GM18861 (cell line): ENCODE data around the gene PPM1M.

Source experiments
- ATAC-seq: cut with Tn5 transposase; IDR thresholded peaks from one replicate; pipeline ENCODE4 v1.9.1; 2021; ENCODE audit not compliant: unreplicated experiment

The PPM1M gene

DNA sequence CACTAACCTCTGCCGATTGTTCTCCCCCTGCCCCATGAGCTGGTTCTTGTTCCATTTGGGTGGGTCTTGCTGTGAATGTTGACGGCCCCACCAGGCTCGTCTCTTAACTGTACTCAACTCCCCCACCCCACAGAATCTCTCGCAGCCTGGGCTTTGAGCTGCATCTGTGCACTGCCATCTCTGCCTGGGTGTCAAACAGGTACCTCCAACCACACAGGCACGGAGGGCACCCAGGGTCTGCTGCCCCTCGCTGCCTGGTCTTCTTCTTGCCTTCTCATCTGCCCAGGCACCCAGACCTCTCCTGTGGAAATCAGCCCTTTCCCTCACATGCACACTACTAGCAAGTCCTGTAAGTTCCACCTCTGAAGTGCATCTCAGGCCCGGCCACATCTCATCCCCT is 30.2 kb upstream of the PPM1M start:
- no peak for ATAC-seq

DNA sequence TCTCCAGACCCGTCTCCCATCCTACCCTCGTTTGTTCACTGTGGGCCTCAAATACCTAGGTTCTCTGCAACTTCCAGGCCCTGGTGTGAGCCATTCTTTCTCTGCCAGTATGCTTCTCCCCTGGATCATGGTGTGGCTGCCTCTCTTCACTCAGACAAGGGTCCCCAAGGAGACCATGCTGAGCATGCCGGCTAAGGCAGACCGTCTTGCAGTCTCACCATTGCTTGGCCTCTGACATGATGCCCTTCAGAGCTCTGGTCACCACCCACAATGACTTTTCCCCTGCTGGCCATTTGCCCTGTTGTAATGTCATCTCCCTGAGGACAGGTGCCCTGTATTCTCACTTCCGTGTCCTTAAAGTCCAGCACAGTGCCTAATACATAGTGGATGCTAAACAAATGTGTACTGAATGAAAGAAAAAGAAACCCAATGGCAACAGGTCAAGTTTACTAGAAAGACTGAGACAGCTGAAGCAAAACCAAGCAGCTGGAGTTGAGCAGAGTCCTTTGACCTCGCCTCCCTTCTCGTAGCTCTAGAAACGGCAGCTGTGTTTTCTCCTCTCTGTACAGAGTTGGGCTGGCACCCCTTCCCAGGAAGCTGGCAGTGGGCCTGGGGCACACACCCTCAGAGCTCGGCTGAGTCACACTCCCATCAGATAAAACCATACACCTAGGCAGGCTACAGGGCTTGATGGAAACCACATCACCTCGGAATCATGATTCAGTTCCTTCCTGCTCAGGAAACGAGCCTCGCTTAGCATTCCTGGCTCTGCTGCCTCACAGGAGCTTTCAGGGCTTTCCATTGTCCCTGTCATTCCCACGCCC is 28.8 kb upstream of the PPM1M start:
- no peak for ATAC-seq

DNA sequence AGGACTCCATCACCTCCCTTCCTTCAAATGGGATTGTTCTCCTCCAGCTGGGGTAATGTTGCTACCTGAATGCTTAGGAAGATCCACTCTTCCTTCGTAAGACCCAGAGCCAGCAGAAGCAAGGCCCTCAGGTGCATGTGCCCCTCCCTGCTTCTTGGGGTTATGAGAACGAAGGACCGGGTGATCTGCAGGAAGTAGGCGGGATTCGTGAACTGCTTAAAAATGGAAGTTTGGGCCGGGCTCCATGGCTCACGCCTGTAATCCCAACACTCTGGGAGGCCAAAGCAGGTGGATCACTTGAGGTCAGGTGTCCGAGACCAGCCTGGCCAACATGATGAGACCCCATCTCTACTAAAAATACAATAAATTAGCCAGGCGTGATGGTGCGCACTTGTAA is 28.2 kb upstream of the PPM1M start:
- ATAC-seq: no peak

DNA sequence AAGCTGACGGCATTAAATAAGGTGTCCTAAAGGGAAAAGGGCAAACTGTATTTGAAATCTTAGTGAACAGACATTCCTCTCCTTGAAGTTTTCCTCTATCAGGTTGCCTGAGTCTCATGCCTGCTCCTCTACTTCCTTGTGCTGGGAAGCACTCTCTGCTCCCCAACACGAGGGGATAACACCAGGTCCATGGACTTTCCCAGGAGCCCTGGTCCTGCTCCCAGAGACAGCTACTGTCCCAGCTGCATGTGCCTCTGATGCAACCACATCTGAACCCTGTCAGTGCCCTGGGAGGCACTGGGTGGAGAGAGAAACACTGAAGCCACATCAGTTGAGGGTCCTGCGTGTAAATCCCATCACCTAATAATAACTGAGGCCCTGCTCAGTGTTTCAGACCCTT is 27.5 kb upstream of the PPM1M start:
- ATAC-seq: no peak

DNA sequence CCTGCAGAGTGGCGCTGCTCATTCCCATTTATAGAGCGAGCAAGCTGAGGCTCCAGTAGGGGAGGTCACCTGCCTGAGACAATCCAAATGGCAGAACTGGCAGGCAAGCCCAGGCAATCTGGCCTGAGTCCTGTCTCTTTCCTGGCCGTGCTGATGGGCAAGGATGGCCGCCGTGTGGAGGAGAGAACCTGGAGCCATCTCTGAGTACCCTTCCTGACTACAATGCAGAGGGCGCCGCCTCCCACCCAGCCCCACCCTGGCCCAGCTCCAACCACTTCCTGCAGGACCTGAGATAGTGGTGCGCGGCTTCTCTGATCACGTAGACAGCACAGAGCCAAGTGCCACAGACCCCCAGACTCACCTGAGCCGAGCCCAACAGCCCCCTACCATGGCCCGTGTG is 27.1 kb upstream of the PPM1M start:
- no peak for ATAC-seq

DNA sequence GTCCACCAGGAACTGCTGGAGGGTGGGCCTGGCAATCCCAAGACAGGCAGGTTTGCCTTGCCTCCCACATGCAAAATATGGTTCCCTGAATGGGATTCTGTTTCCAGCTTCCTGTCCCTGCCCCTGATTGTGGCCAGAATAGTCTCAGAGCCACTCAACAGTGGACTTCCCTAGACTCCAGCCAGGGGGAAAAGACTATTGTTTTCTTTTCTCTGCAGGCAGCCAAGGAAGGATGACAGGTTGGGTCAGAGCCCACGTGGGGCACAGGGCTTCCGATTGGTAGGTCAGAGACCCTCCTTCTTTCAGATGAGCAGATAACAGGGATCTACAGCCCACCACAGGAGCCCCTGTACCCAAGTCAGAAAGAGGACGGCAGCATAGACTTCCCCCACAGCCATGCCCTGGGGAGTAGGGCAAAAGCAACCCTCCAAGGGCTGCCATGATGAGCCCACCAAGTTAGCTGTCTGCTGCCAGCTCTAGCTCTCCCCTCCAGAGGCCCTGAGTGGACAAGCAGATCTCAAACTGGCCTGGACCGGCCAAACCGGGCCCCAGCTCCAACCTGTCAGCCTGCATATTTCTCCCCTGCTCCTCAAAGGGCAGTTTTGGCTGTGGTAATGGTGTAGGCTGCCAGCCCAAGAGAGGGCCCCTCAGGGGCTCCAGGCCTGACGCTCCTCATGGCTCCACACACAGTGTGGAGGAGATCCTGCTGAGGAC is 26.5 kb upstream of the PPM1M start:
- ATAC-seq: no peak

DNA sequence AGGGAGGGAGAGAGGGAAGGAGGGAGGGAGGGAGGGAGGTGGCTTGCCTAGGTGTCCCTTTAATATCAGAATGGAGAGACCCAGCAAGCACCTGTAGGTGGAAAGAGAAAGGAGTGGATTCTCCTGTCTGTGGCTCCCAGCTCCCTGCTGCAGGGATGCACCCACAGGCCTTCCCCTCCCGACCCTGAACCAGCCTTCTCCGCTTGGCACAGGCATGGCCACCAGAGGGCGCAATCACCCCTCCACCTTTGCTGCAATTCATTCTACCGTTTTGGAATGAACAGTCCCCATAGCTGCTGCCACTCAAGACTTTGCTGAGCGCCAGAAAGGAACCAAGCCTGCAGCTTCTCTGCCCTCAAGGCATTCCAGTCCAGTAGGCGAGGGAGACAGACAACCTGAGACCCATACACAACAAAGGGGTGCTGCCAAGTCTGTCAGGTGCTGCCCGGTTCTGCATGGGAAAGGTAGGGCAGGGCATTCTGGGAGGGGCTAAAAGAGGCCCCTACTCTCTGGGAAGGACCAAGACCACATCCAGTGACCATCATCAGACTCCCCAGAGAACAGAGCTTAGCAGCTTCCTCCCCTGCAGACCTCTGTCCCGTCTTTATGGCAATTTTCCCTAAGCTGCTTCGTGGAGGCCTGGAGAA is 25.1 kb upstream of the PPM1M start:
- peak; percentile 56 for ATAC-seq

DNA sequence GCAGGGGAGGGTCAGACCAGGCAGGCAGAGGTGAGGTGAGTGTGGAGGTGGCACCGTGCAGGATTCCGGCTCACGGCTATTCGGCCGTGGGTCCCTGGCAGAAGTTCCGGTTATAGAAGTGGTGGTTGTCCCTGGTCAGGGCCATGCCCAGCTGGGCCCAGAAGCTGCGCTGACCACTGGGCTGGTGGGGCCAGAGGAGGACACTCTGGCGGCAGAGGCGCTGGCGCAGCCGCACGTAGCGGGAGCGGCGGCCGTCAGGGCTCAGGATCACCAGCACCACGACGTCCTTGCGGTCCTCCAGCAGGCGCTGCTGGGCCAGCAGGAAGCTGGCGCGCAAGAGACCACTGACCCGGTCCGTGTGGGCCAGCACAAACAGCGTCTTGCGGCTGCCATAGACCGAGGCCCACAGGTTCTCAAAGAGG is 24.4 kb upstream of the PPM1M start:
- no peak for ATAC-seq

DNA sequence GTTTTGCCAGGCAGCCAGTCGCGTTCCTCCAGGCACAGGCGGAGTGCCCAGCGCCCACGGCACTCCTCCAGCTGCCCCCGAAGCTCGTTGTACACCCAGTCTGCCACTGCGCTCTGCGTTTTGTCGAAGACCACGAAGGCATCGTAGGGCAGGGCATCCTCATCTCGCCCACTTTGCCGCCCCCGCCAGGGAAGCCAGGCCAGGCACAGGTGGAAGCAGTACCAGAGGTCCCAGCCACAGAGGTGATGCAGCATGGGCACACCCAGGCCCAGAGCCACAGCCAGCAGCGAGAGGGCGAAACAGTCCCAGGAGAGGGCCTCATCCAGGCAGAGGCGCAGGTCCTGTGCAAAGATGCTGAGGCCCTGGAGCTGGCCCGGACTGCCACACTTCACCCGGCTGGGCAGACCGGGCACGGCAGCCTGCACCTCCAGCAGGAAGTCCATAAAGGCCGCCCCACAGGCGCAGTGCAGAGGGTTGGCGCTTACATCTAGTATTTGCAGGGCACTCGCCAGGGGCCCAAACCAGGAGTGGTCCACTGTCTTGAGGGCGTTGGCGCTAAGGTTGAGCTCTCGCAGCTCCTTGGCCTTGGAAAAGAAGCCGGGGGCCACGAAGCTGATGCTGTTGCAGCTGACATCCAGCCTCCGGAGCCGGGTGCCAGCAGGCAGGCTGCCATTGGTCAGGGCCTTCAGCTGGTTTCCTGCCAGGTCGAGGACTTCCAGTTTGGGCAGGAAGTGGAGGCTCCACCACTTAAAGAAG is 23.8 kb upstream of the PPM1M start:
- ATAC-seq: no peak

DNA sequence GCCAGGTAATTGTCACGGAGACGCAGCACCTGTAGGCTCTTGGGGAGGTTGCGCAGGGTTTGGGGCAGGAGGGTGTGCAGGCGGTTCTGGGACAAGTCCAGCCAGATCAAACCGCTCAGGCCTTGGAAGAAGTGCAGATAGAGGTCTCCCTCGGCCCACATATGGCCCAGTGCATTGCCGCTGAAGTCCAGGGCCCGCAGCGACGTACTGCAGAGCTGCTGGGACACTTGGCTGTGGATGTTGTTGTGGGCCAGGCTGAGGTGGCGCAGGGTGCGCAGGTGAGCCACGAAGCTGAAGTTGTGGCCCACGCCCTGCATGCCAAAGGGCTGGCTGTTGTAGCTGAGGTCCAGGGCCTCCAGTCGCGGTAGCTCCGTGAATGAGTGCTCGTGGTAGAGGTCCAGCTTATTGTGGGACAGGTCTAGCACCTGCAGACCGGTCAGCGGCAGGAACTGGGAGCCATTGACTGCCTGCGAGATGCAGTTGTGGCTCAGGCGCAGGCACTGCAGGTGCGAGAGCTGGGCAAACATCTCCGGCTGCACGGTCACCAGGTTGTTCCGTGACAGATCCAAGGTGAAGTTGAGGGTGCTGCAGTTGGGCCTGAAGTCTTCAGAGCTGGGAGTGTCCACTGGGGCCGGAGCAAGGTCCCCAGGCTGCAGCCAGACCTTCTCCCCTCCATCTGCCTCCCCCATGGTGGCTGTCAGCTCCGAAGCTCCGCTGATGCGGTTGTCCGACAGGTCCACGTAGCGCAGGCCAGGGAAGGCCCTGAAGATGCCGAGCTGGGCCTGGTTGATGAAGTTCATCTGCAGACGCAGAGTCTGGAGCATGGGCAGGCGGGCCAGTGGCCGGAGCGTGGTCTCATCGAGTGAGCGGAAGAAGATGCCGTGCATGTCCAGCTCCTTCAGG is 23.0 kb upstream of the PPM1M start:
- ATAC-seq: no peak

DNA sequence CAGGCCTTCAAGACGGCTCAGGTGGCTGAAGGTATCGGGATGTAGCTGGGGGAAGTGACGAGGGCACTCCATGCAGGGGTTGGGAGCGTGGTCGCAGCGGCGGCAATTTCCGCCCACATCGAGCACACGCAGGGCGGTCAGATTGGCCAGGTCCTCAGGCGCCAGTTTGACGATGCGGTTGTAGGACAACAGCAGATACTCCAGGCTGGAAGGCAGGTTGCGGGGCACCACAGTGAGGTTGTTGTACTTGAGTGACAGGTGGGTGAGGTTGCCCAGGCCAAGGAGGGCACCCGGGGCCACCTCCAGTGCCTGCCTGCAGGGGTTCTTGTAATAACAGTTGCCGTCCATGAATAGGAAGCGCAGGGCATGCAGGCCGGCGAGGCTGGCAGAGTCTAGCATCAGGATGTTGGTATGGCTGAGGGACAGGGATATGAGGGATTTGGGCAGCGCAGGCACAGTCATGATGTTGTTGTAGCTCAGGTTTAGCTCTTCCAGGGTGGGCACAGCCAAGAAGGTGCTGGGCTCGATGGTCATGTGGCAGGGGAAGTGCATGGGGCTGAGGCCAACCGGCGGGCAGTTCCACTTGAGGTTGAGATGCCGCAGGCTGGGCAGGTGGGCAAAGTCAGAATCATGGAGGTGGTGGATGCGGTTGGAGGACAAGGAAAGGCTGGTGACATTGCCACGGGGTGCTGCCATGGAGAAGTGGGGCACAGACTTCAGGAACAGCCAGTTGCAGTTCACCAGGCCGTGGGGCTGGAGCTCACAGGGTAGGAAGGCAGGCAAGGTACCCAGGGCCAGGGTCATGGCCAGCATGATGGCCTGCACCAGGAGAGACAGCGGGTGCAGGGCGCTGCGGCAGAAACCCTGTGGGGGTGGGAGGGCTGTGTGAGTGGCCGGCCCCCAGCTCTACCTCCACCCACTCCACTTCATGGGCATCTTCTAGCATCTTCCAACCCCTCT is 21.8 kb upstream of the PPM1M start:
- no peak for ATAC-seq

DNA sequence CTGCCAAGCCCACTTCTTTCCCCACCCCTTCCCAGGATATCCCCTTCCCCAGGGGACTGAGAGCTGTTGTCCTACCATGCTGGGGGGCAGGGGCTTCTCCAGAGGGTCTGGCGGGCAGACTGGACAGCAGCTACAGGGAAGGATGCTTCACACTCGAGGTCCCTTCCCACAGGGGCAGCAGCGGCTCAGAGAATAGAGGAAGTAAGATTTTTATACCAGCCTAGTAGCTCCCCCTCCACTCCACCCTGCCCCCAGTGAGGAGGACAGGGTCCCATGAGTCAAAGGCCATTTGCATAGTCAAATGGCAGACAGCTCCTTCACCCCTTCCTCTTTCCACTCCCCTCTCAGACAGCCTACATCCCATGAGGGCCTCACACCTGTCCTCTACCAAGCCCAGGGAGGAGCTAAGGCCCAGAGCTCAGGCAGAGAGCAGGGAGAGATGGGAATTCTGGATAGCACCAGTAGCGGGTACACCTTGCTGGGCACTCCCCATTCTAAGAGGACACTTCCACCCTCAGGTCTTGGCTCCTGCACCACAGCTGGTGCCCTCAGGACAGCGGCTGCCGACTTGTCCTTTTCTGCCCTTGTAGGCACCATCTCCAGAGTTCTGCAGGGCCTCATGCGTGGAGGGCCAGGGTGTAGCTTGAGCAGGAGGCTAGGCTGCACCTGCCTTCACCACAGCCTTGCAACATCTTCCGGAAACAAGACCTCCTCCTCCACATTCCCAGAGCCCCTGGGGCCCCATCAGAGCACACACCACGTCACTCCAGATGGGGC is 19.9 kb upstream of the PPM1M start, which contains the start of gene TLR9:
Gene TLR9 (minus strand): TSS at position 194 of the 777 bp plus-strand sequence. CDS start 116 bp downstream, at position 78.
- peak; percentile 74 for ATAC-seq

DNA sequence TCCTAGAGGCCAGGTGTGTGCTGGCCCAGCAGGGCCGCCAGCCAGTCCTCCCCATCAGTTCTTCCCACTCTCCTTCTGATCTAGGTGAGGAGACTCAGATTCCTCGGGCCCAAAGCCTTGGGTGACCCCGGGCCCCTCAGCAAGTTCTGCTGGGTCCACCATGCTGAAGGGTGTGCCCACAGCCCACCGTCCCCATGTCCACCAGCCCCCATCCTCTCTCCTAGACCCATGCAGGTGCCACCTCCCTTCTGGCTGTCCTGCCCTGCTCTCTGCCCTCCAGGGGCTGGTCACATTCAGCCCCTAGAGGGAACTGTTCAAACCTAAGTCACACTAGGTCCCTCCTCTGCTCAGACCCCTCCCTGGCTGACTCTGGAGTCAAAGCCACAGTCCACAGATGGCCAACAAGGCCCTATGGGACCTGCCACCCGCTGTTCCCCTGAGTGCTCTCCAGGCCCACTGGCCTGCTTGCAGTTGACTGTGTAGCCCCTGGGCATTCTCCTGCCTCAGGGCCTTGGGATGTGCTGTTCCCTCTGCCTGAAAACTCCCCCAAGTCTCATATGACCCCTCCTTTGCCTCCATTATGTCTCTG is 19.2 kb upstream of the PPM1M start:
- ATAC-seq: no peak

DNA sequence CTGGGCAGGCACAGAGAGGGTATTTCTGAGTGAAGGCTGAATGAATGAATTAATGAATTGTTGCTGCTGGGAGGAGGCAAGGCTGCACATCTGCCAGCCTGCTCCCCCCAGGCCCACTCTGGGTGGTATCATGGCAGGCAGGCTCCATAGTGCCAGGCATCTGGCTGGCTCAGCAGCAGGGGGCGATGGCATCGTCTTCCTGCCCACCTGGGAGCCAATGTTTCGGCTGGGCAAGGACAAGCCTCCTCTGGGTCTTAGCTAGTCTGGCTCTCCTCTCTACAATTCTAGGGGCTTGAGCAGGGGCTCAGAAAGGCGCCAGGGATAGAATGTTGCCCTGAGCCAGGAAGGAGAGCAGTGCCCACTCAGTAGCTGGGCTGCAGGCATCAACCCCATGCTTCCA is 18.4 kb upstream of the PPM1M start:
- no peak for ATAC-seq

DNA sequence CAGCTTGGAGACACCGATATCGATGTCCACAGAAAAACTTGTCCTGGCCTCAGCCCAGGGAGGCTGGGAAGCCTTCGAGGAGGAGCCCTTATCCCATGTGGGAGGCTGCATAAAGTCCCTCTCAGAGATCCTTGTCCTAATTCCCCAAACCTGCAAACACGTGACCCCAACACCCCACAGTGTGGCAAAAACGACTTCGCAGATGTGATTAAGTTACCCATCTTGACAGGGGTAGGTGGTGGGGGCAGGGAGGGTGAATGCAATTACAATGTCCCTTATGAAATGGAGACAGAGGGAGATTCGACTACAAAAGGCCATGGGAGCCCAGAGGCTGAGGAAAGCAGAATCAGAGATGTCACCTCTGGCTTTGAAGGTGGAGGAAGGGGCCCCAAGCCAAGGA is 17.8 kb upstream of the PPM1M start:
- no peak for ATAC-seq

DNA sequence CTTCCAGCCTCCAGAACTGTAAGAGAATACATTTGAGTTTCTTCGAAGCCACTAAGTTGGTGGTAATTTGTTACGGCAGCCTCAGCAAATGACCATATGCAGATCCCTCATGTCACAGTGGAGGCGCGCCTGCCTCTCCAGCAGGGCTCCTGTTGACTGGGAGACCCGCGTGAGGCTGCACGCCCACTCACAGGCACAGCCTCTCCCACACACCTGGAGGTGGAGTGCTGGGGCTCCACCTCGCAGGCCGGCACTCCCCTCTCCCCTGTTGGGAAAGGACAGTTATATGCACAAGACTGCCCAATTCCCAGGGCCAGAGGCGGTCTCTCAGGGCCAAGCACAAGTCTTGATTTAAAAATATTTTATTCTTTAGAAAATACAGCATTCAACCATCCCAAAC is 17.3 kb upstream of the PPM1M start:
- ATAC-seq: no peak

DNA sequence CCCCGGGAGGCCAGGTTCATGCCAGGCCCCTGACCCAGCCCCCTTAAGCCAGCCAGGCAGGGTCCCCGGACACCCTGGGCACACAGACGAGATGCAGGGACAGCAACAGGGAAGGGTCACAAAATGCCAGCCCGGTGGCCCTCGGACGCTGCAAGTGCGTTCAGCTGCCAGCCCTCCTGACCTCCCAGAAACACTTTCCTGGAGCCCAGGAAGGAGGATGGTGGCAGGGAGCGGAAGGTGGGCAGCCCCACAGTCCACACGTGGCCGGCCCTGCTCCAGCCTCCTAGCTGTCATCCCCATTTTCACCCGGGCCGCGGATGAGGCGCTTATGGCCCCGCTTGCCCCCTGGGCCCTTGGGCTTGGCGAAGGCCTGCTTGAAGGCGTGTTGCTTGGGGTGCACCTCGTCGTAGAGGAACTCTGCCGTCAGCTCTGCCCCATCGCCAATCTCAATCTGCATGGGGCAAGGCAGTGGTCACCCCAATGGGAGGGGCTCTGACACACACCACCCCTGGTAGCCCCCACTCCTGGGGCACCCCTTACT is 16.7 kb upstream of the PPM1M start:
- no peak for ATAC-seq

DNA sequence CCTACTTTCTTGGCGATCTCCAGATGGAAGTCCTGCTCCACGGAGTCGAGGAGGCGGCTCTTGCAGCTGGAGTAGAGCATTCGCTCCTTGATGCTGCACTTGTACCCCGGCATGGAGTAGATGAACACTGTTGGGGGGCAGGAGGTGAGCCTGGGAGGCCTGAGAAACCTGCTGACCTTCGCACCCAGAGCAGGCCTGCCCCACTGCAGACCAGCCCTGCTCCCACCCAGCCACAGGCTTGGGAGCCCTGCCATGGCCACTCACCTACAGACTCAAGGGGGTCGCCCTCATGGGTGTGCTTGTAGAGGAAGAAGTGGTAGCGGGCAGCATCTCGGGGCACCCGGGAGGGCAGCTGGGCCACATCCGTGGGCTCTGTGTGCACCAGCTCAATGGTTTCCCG is 15.9 kb upstream of the PPM1M start:
- no peak for ATAC-seq
